AG04450 (cell line): Measurements from ENCODE around the gene GRM8. TPM values are rescaled to one million over a fixed set of nuclear protein-coding genes. Genes with fewer than 3 reads are reported as not detected.

Source experiments
- CTCF ChIA-PET: fragments of 300-600, 350-600 bp; formaldehyde crosslinking; extraction: SDS; loops from one replicate; lab custom pipeline; 2022; ENCODE audit warnings: antibody characterized with exemption, inconsistent platforms; lab: Charles Lee
- POLR2A ChIA-PET: fragments of 350-600 bp; formaldehyde crosslinking; extraction: SDS; loops from one replicate; lab custom pipeline; 2021; ENCODE audit warnings: antibody characterized with exemption, inconsistent platforms; lab: Yijun Ruan, JAX
- DNase-seq: peaks from one replicate; pipeline ENCODE4 v3.0.0-alpha.2; 2011; ENCODE audit warnings: low read depth, low spot score
- H3K27ac ChIP-seq: one replicate; pipeline ENCODE4 v1.5.1; 2012; ENCODE audit warnings: low read depth, low read length, control low read depth
- H3K27me3 ChIP-seq: one replicate; pipeline ENCODE4 v1.6.0; 2012; ENCODE audit warnings: low read length; ENCODE audit not compliant: control insufficient read depth, insufficient read depth
- H3K4me3 ChIP-seq: 2 replicates; pipeline ENCODE4 v1.5.1; 2011; ENCODE audit warnings: mild to moderate bottlenecking, low read depth, low read length, control low read depth
- H3K9me3 ChIP-seq: 2 replicates; pipeline ENCODE4 v1.5.1; 2012; ENCODE audit warnings: low read length; ENCODE audit not compliant: control insufficient read depth, insufficient read depth
- CTCF ChIP-seq: IDR thresholded peaks from 2 replicates; pipeline ENCODE4 v1.5.1; 2011; ENCODE audit warnings: low read depth, low read length, control low read depth, inconsistent platforms
- polyA plus RNA-seq: library from polyadenylated mRNA; depleted of rRNA; stranded (reverse); fragments of >200 nt; gene quantifications from 2 replicates; pipeline ENCODE4 v1.2.3, GENCODE V29; 2011

Gene GRM8
- polyA plus RNA-seq, 1 experiment = not detected

- CTCF ChIA-PET = no interaction called here
- no peak for TF ChIP-seq CTCF
- H3K9me3 ChIP-seq = peaks cover 17% of the 10 kb centered on the region
- H3K27me3 ChIP-seq = no peaks in the 10 kb centered on the region
- DNase-seq = no peak
- no peak overlapping the region for H3K4me3 ChIP-seq
- POLR2A ChIA-PET = no interaction called here
- H3K27ac ChIP-seq = no peak overlapping the region
Measured at GRCh38 chr7:127035203-127035849, 217.4 kb downstream of the GRM8 start.

- ChIA-PET CTCF (no interaction called here), POLR2A (no interaction called here)
- no peak for TF ChIP-seq CTCF
- Histone ChIP-seq H3K4me3 (no peak overlapping the region), H3K27me3 (no peaks in the 10 kb centered on the region), H3K27ac (no peak overlapping the region), H3K9me3 (peaks cover 17% of the 10 kb centered on the region)
- DNase-seq = no peak
Measured at GRCh38 chr7:127034186-127034806, 218.4 kb downstream of the GRM8 start.

- Histone ChIP-seq H3K27me3 (no peaks in the 10 kb centered on the region), H3K9me3 (peaks cover 4% of the 10 kb centered on the region; the same call in 1 of the 2 replicates), H3K4me3 (no peak overlapping the region), H3K27ac (no peak overlapping the region)
- no peak for TF ChIP-seq CTCF
- ChIA-PET CTCF (no interaction called here), POLR2A (no interaction called here)
- no peak for DNase-seq
Measured at GRCh38 chr7:127029823-127030222, 222.9 kb downstream of the GRM8 start.

GRCh38 chr7:127021857-127022256 is 230.9 kb downstream of the GRM8 start:
- Histone ChIP-seq H3K4me3 (no peak overlapping the region), H3K27me3 (no peaks in the 10 kb centered on the region), H3K9me3 (peaks cover 5% of the 10 kb centered on the region; the same call in 1 of the 2 replicates), H3K27ac (no peak overlapping the region)
- DNase-seq = no peak
- ChIA-PET POLR2A (no interaction called here), CTCF (no interaction called here)
- no peak for TF ChIP-seq CTCF

DNA sequence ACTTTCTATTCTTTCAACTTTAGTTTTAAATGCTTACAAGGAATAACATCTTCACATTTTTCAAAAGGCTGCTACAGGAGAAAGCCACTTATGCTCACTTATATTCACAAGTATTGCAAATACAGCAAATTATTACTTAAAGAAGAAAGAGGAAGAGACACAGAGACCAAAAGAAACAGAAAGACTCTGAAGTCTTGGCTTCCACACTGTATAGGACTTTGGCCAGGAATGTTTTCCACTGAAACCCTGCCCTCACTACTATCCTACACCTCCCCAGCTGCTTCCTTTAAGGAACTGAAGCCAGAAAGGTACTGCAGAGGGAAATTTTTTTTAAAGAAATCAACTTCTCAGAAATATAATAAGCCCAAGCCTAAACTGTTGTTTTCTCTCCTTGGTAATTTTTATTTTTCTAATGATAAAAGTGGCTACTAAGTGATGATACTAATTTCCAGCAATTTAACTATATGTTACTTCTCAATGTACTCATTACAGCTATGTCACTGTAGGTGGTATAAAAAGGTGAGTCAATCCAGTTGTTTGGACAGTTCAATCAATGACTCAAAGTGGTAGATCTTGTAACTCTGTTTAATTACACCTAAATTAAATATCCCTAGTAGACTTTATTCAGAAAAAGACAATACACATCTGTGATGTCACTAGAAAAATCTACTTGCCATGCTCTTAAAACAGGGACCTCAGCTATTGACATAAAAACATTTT is 231.6 kb downstream of the GRM8 start:
- Histone ChIP-seq H3K9me3 (peaks cover 5% of the 10 kb centered on the region; the same call in 1 of the 2 replicates), H3K4me3 (no peak overlapping the region), H3K27ac (no peak overlapping the region), H3K27me3 (no peaks in the 10 kb centered on the region)
- ChIA-PET POLR2A (no interaction called here), CTCF (no interaction called here)
- no peak for DNase-seq
- TF ChIP-seq CTCF = no peak
